HUES64 (cell line): Measurements from ENCODE around the gene IL4R.

Source experiments
- H3K27ac ChIP-seq: 2 replicates; pipeline ENCODE4 v1.7.0; 2013; ENCODE audit warnings: low read depth, low read length, inconsistent platforms
- H3K27me3 ChIP-seq: 2 replicates; pipeline ENCODE4 v1.6.1; 2013; ENCODE audit warnings: mild to moderate bottlenecking, low read length; ENCODE audit not compliant: insufficient read depth
- H3K36me3 ChIP-seq: 2 replicates; pipeline ENCODE4 v1.6.1; 2013; ENCODE audit warnings: mild to moderate bottlenecking, low read length; ENCODE audit not compliant: insufficient read depth
- H3K4me1 ChIP-seq: 2 replicates; pipeline ENCODE4 v1.6.1; 2013; ENCODE audit warnings: mild to moderate bottlenecking, low read length, moderate library complexity; ENCODE audit not compliant: insufficient read depth
- H3K4me3 ChIP-seq: 2 replicates; pipeline ENCODE4 v1.5.1; 2013; ENCODE audit warnings: mild to moderate bottlenecking, low read length, moderate library complexity
- H3K9ac ChIP-seq: 2 replicates; pipeline ENCODE4 v1.6.1; 2013; ENCODE audit warnings: mild to moderate bottlenecking, low read depth, low read length
- H3K9me3 ChIP-seq: 2 replicates; pipeline ENCODE4 v1.6.1; 2013; ENCODE audit warnings: low read depth, low read length; ENCODE audit not compliant: insufficient read depth
- WGBS: fragments of 150-250, 120-280 bp; methylation state at CpG from one replicate; pipeline ENCODE4 v1.1.7; 2013; ENCODE audit warnings: missing lambda C conversion rate; 5-methylcytosine and 5-hydroxymethylcytosine counted together

The IL4R gene

GRCh38 chr16:27346819-27347218 lies 33.0 kb downstream of the IL4R start:
- no peaks in the 10 kb centered on the region for H3K4me1 ChIP-seq
- peaks cover 37% of the 10 kb centered on the region; the same call in 1 of the 2 replicates for H3K36me3 ChIP-seq
- peaks cover 3% of the 10 kb centered on the region; the same call in 1 of the 2 replicates for H3K9me3 ChIP-seq
- no peak overlapping the region for H3K9ac ChIP-seq
- no peak overlapping the region for H3K27ac ChIP-seq
- no peak overlapping the region for H3K4me3 ChIP-seq
- no peaks in the 10 kb centered on the region for H3K27me3 ChIP-seq
- WGBS: 89% methylated on average over 5 of the region's 5 CpGs

- no peaks in the 10 kb centered on the region for H3K27me3 ChIP-seq
- H3K36me3 ChIP-seq: peaks cover 40% of the 10 kb centered on the region
- H3K9me3 ChIP-seq: peaks cover 3% of the 10 kb centered on the region; the same call in 1 of the 2 replicates
- 82% methylated on average over 9 of the region's 9 CpGs for WGBS
- no peaks in the 10 kb centered on the region for H3K4me1 ChIP-seq
- no peak overlapping the region for H3K9ac ChIP-seq
- no peak overlapping the region for H3K4me3 ChIP-seq
- no peak overlapping the region for H3K27ac ChIP-seq
Measured at GRCh38 chr16:27347930-27348685, 34.3 kb downstream of the IL4R start.

DNA sequence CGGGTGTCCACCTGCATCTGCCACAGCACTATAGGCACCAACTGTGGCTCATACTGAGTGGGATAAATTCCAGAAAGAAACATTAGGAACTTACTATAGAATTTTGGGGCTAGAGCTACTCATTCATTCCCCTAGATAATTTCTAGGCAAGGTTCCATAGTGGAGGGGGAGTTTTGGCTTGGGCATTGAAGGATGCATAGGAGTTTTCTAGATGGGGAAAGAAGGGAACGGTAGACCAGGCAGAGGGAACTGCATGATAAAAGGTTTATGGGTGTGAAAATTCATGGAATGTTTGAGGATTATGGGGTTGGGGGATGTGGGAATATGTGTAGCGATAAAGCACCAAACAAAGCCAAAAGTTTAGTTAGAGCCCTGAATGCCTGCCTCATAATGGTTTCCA lies 35.5 kb downstream of the IL4R start:
- H3K9me3 ChIP-seq: peaks cover 3% of the 10 kb centered on the region; the same call in 1 of the 2 replicates
- H3K4me1 ChIP-seq: no peaks in the 10 kb centered on the region
- peaks cover 51% of the 10 kb centered on the region for H3K36me3 ChIP-seq
- no peak overlapping the region for H3K27ac ChIP-seq
- no peaks in the 10 kb centered on the region for H3K27me3 ChIP-seq
- H3K4me3 ChIP-seq: no peak overlapping the region
- no peak overlapping the region for H3K9ac ChIP-seq
- 86% methylated on average over 3 of the region's 3 CpGs for WGBS

DNA sequence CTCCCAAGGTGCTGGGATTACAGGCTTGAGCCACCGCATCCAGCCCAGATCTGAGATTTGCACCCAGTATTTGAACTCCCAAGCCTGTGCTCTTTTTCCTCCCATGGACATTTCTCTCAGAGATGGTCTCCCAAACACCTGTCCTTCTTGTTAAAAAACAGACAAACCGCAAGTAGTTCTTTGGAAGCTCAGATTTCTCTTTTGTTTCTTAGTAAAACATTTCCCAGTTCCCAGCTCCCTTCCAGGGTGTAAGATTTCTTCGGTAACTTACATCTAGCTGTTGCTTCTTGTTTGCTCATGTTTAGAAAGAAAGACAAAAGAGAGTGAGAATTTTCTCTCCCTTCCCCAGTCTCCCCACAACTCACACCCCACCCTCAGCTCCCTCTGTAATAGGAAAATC lies 36.2 kb downstream of the IL4R start:
- whole genome bisulfite sequencing: 91% methylated on average over 2 of the region's 3 CpGs
- no peak overlapping the region for H3K27ac ChIP-seq
- no peaks in the 10 kb centered on the region for H3K4me1 ChIP-seq
- H3K9me3 ChIP-seq: peaks cover 3% of the 10 kb centered on the region; the same call in 1 of the 2 replicates
- H3K9ac ChIP-seq: no peak overlapping the region
- H3K36me3 ChIP-seq: peaks cover 57% of the 10 kb centered on the region
- H3K27me3 ChIP-seq: no peaks in the 10 kb centered on the region
- no peak overlapping the region for H3K4me3 ChIP-seq

- no peak overlapping the region for H3K9ac ChIP-seq
- H3K4me1 ChIP-seq: no peaks in the 10 kb centered on the region
- H3K36me3 ChIP-seq: peaks cover 55% of the 10 kb centered on the region
- peaks cover 3% of the 10 kb centered on the region; the same call in 1 of the 2 replicates for H3K9me3 ChIP-seq
- no peaks in the 10 kb centered on the region for H3K27me3 ChIP-seq
- WGBS: 94% methylated on average over 6 of the region's 6 CpGs
- no peak overlapping the region for H3K27ac ChIP-seq
- H3K4me3 ChIP-seq: no peak overlapping the region
Measured at GRCh38 chr16:27351989-27352388, 38.2 kb downstream of the IL4R start.

DNA sequence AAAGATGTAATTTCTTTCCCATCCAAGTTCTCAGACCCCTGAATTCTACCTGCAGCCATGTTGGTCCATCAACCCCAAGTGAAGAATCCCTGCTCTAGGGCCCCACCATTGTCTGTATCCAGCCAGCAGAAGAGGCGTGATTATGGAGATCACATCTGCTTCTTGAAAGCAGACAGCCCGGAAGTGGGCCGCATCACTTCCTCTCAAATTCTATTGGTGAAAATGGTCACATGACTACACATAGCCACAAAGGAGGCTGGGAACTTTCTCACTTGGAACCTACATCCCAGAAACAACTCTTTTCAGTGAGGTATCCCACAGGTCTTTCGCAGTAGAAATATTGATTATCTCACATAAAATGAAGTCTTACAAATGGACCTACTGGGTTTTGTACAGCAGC lies 40.1 kb downstream of the IL4R start:
- no peak overlapping the region for H3K4me3 ChIP-seq
- H3K9me3 ChIP-seq: peaks cover 3% of the 10 kb centered on the region; the same call in 1 of the 2 replicates
- no peaks in the 10 kb centered on the region for H3K27me3 ChIP-seq
- H3K27ac ChIP-seq: no peak overlapping the region
- WGBS: 95% methylated on average over 4 of the region's 4 CpGs
- H3K9ac ChIP-seq: no peak overlapping the region
- no peaks in the 10 kb centered on the region for H3K4me1 ChIP-seq
- H3K36me3 ChIP-seq: peaks cover 46% of the 10 kb centered on the region

DNA sequence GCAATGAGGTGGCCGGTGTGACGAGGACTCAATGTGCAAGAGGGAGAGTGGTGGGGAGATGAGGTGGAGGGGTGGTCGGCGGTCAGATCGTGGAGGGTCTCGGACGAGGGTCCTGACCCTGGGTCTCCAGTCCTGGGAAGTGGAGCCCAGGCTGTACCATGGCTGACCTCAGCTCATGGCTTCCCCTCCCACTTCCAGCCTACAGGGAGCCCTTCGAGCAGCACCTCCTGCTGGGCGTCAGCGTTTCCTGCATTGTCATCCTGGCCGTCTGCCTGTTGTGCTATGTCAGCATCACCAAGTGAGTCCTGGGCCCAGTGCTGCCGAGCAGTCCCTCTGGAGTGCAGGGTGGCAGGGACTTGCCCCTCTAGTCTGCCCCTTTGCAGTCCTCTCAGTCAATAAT lies 41.8 kb downstream of the IL4R start:
- Histone ChIP-seq H3K4me1 (no peaks in the 10 kb centered on the region), H3K4me3 (no peak overlapping the region), H3K27me3 (no peaks in the 10 kb centered on the region), H3K9me3 (peaks cover 7% of the 10 kb centered on the region), H3K9ac (no peak overlapping the region), H3K27ac (no peak overlapping the region), H3K36me3 (peaks cover 47% of the 10 kb centered on the region)
- 71% methylated on average over 12 of the region's 12 CpGs for WGBS

- Histone ChIP-seq H3K27me3 (no peaks in the 10 kb centered on the region), H3K4me1 (no peaks in the 10 kb centered on the region), H3K9ac (no peak overlapping the region), H3K27ac (no peak overlapping the region), H3K9me3 (peaks cover 4% of the 10 kb centered on the region; the same call in 1 of the 2 replicates), H3K36me3 (peaks cover 41% of the 10 kb centered on the region), H3K4me3 (no peak overlapping the region)
- 88% methylated on average over 4 of the region's 4 CpGs for WGBS
Measured at GRCh38 chr16:27356794-27357193, 43.0 kb downstream of the IL4R start.

- peaks cover 35% of the 10 kb centered on the region for H3K36me3 ChIP-seq
Measured at GRCh38 chr16:27359051-27359450, 45.3 kb downstream of the IL4R start.

DNA sequence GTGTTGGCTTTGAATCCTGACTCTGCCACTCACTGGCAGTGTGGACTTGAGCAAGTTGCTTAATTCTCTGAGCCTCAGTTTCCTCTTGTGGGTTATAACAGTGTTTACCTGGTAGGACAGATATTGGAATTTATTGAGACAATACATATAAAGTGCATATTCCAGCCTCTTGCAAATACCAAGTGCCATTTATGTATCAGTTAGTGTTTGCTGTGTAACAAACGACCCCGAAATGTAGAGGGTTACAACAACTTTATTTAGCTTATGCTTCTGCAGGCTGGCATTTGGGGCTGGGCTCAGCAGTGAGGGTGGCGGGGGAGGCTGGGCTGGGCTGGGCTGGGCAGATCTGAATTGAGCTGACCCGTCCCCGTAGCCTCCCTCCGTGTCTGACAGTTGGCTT lies 45.8 kb downstream of the IL4R start:
- WGBS: 78% methylated on average over 6 of the region's 6 CpGs
- H3K9me3 ChIP-seq: peaks cover 4% of the 10 kb centered on the region; the same call in 1 of the 2 replicates
- H3K4me3 ChIP-seq: no peak overlapping the region
- no peak overlapping the region for H3K27ac ChIP-seq
- no peaks in the 10 kb centered on the region for H3K27me3 ChIP-seq
- H3K4me1 ChIP-seq: no peaks in the 10 kb centered on the region; the same call in 1 of the 2 replicates
- H3K36me3 ChIP-seq: peaks cover 29% of the 10 kb centered on the region
- no peak overlapping the region for H3K9ac ChIP-seq

More at GRCh38 chr16:27359051-27359450, 45.3 kb downstream of the IL4R start:
- H3K27ac ChIP-seq: no peak overlapping the region
- H3K4me3 ChIP-seq: no peak overlapping the region
- H3K27me3 ChIP-seq: no peaks in the 10 kb centered on the region
- WGBS: 96% methylated on average over 4 of the region's 4 CpGs
- H3K9ac ChIP-seq: no peak overlapping the region
- no peaks in the 10 kb centered on the region for H3K4me1 ChIP-seq
- peaks cover 4% of the 10 kb centered on the region; the same call in 1 of the 2 replicates for H3K9me3 ChIP-seq

DNA sequence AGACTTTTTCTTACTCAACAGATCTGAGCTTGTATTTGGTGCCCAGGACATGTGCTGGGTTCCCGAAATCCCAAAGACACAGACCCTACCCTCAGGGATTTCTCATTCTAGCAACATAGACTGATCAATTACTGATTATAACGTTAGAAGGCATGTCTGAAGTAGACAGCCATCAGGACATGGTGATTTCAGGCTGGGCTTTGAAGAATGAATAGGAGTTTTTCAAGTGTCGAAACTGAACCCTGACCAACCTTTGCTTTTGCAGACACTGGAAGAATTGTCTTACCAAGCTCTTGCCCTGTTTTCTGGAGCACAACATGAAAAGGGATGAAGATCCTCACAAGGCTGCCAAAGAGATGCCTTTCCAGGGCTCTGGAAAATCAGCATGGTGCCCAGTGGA lies 48.2 kb downstream of the IL4R start:
- H3K9ac ChIP-seq: no peak overlapping the region
- no peaks in the 10 kb centered on the region; the same call in 1 of the 2 replicates for H3K4me1 ChIP-seq
- no peaks in the 10 kb centered on the region for H3K27me3 ChIP-seq
- H3K27ac ChIP-seq: no peak overlapping the region
- H3K4me3 ChIP-seq: no peak overlapping the region
- WGBS: 98% methylated on average over 3 of the region's 3 CpGs
- peaks cover 27% of the 10 kb centered on the region for H3K36me3 ChIP-seq
- peaks cover 4% of the 10 kb centered on the region; the same call in 1 of the 2 replicates for H3K9me3 ChIP-seq
